KMS-11 (cell line): ENCODE data around the gene PTH2R.
A peak's percentile ranks its signal among the peaks of the same experiment; 100 is the strongest.

Experiments used
- H2AFZ ChIP-seq: fragments of 200-600 bp; sonication (generic); 2 replicates; pipeline ENCODE4 v1.6.1; 2016; ENCODE audit warnings: antibody characterized with exemption, mixed run types, low read depth
- H3K27ac ChIP-seq: fragments of 200-600 bp; sonication (generic); 2 replicates; pipeline ENCODE4 v1.6.1; 2016; ENCODE audit warnings: mild to moderate bottlenecking, mixed run types
- H3K27me3 ChIP-seq: fragments of 200-600 bp; sonication (generic); 2 replicates; pipeline ENCODE4 v1.6.1; 2017; ENCODE audit warnings: mild to moderate bottlenecking, low read depth, mixed run types, moderate library complexity; ENCODE audit not compliant: insufficient read depth
- H3K36me3 ChIP-seq: fragments of 200-600 bp; sonication (generic); 2 replicates; pipeline ENCODE4 v1.6.1; 2017; ENCODE audit warnings: mild to moderate bottlenecking, mixed run types; ENCODE audit not compliant: insufficient read depth
- H3K4me1 ChIP-seq: fragments of 200-600 bp; sonication (generic); 2 replicates; pipeline ENCODE4 v1.6.1; 2016; ENCODE audit warnings: mild to moderate bottlenecking, low read depth, mixed run types; ENCODE audit not compliant: poor library complexity, severe bottlenecking
- H3K4me2 ChIP-seq: fragments of 200-600 bp; sonication (generic); 2 replicates; pipeline ENCODE4 v1.7.0; 2016; ENCODE audit warnings: mild to moderate bottlenecking, mixed run types
- H3K4me3 ChIP-seq: fragments of 200-600 bp; sonication (generic); IDR thresholded peaks from 2 replicates; pipeline ENCODE4 v1.6.1; 2017; ENCODE audit warnings: low read depth, low read length, mixed read lengths; ENCODE audit not compliant: insufficient read depth
- H3K79me2 ChIP-seq: fragments of 200-600 bp; sonication (generic); 2 replicates; pipeline ENCODE4 v1.6.1; 2016; ENCODE audit warnings: low read depth, mixed run types; ENCODE audit not compliant: insufficient read depth
- H3K9ac ChIP-seq: fragments of 200-600 bp; sonication (generic); 2 replicates; pipeline ENCODE4 v1.6.1; 2016; ENCODE audit warnings: mild to moderate bottlenecking, mixed run types
- H4K20me1 ChIP-seq: fragments of 200-600 bp; sonication (generic); 2 replicates; pipeline ENCODE4 v1.6.1; 2016; ENCODE audit warnings: mild to moderate bottlenecking, mixed run types; ENCODE audit not compliant: insufficient read depth
- TF ChIP-seq, protein P1 (sequence below): fragments of 200-600 bp; sonication (generic); conservative IDR thresholded peaks from 2 replicates; pipeline ENCODE4 v1.6.1; 2017; ENCODE audit warnings: low read depth, mild to moderate bottlenecking, antibody characterized with exemption, low read length, moderate library complexity, mixed read lengths

Gene PTH2R

DNA sequence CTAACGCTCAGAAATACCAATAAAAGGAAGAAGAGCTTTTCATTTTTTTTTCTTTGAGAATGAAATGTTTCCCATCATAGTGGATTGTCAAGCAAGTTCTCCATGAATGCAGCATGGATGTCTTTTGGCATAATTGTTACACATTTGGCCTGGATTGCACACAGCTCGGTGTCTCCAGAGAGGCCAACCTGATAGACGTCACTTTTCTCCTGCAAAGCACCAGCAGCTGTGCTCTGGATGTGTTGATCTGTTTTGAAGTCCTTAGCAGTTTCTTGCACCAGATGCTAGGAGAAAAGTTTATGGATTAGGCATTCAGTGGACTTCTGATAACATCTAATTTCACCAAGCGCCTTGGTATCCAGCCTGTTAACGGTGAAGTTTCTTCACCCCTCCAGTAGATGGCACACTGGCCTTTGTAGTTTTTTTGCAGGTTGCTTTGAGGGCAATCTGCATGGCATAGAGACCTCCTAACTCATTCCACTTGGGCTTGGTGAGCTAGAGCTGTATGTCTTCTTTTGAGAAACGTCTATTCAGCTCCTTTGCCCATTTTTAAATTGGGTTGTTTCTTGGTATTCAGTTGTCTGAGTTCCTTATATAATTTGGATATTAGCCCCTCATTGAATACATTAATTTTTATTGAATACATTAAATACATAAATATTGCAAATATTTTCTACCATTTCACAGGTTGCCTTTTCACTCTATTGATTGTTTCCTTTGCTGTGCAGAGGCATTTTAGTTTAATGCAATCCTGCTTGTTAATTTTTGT, 59.7 kb downstream of the PTH2R start:
- Histone ChIP-seq H4K20me1 (no peaks in the 10 kb centered on the region), H3K36me3 (no peaks in the 10 kb centered on the region), H3K79me2 (no peaks in the 10 kb centered on the region), H3K9ac (no peak overlapping the region), H3K4me3 (no peak overlapping the region), H3K27me3 (no peaks in the 10 kb centered on the region), H3K27ac (no peak overlapping the region), H2AFZ (no peak overlapping the region), H3K4me1 (no peaks in the 10 kb centered on the region), H3K4me2 (no peak overlapping the region)
- TF ChIP-seq, protein P1, sequence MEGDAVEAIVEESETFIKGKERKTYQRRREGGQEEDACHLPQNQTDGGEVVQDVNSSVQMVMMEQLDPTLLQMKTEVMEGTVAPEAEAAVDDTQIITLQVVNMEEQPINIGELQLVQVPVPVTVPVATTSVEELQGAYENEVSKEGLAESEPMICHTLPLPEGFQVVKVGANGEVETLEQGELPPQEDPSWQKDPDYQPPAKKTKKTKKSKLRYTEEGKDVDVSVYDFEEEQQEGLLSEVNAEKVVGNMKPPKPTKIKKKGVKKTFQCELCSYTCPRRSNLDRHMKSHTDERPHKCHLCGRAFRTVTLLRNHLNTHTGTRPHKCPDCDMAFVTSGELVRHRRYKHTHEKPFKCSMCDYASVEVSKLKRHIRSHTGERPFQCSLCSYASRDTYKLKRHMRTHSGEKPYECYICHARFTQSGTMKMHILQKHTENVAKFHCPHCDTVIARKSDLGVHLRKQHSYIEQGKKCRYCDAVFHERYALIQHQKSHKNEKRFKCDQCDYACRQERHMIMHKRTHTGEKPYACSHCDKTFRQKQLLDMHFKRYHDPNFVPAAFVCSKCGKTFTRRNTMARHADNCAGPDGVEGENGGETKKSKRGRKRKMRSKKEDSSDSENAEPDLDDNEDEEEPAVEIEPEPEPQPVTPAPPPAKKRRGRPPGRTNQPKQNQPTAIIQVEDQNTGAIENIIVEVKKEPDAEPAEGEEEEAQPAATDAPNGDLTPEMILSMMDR: peak; percentile 83

DNA sequence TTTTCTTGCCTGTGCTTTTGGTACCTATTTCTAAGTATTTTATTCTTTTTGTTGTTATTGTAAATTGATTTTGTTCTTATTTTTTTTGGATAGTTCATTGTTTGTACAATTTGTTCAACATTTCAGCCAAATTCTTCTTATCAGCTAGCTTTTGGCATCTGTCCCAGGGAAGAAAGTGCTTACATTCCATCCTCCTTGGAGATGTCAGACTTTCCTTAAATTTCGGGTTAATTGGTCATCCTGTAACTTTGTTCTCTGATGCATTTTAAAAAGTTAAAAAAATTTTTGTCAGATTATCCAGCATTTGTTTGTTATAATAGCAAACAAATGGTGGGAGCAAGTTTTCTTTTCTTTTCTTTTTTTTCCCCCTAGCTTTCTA, 60.3 kb downstream of the PTH2R start:
- Histone ChIP-seq H3K36me3 (no peaks in the 10 kb centered on the region), H3K4me3 (no peak overlapping the region), H3K4me2 (no peak overlapping the region), H4K20me1 (no peaks in the 10 kb centered on the region), H3K27me3 (no peaks in the 10 kb centered on the region), H2AFZ (no peak overlapping the region), H3K4me1 (no peaks in the 10 kb centered on the region), H3K79me2 (no peaks in the 10 kb centered on the region), H3K27ac (no peak overlapping the region), H3K9ac (no peak overlapping the region)
- TF ChIP-seq, protein P1: no peak

DNA sequence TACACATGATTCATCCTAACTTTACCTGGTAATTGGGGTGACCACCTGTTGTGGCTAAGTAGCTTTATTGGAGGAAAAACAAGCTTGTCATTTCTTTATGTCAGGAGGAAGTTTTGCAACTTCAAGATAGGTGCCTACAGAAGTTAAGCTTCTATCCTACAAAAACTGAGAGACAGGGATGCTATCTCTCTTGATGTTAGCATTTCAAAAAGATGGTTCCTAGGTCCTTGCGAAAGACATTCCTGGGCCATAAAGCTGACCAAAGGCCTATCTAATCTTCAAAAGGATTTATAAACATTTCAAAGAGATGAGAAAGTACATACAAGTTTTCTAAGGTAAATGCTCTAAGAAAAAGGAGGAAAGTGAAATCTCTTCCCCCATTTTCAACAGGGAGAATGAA, 61.0 kb downstream of the PTH2R start:
- TF ChIP-seq, protein P1: no peak
- Histone ChIP-seq H4K20me1 (no peaks in the 10 kb centered on the region), H3K79me2 (no peaks in the 10 kb centered on the region), H3K9ac (no peak overlapping the region), H3K4me2 (no peak overlapping the region), H3K27ac (no peak overlapping the region), H2AFZ (no peak overlapping the region), H3K4me3 (no peak overlapping the region), H3K4me1 (no peaks in the 10 kb centered on the region), H3K36me3 (no peaks in the 10 kb centered on the region), H3K27me3 (no peaks in the 10 kb centered on the region)

DNA sequence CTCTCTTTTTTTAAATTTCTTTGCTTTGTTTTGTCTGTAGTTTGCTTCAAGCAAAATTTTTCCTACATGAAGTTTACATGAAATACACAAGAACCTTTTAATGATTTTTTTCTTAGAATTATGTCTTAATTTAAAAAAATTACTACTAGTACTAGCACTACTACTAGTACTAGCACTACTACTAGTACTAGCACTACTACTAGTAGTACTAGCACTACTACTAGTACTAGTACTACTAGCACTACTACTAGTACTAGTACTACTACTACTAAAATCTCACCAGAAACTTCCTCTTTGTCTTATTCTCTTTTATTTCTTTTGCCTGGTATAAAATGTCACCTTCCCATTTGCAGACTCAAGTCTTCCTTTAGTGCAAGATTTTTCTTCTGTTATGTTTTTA, 71.1 kb downstream of the PTH2R start:
- Histone ChIP-seq H3K27ac (no peak overlapping the region), H3K9ac (no peak overlapping the region)
- TF ChIP-seq, protein P1: no peak

More for the DNA sequence above, 71.1 kb downstream of the PTH2R start:
- H4K20me1 ChIP-seq: no peaks in the 10 kb centered on the region
- no peaks in the 10 kb centered on the region for H3K36me3 ChIP-seq
- H2AFZ ChIP-seq: no peak overlapping the region
- no peaks in the 10 kb centered on the region for H3K4me1 ChIP-seq
- H3K27me3 ChIP-seq: no peaks in the 10 kb centered on the region
- H3K4me2 ChIP-seq: no peak overlapping the region
- no peaks in the 10 kb centered on the region for H3K79me2 ChIP-seq
- H3K4me3 ChIP-seq: no peak overlapping the region
